ENCODE measurements around the gene SEMA6A. TPM values are rescaled to one million over a fixed set of nuclear protein-coding genes. Genes with fewer than 3 reads are reported as not detected.
A peak's percentile ranks its signal among the peaks of the same experiment; 100 is the strongest.
"Not testable (repeated sequence)": the region's sequence is repeated elsewhere in the genome, so short reads cannot be mapped to it uniquely, and the experiment has no call there.

Gene SEMA6A
- total RNA-seq, 4 donors from 2014 or later = 76.7 to 231 (median 117) TPM

DNA sequence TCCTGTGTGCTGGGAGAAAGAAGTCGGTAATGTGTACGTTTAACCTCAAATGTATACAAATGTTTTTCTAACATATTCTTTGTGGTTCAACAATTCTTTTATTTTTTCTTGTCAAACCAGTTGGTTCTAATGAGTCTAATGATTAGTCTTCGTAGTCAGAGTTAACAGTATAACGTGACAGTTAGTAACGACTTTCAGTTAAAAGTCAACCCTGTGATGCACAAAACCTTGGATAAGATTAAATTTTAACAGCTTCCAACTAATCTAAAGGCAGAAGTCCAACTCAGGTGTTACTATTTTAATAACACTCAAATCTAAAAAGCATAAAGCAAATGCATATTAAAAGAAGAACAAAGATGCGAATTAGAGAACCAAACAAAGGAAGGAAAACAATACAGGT, 47.0 kb downstream of the SEMA6A start:
- WGBS, 2 donors (ENCODE audit: low coverage in 1 of 2) = 40 to 41% methylated on average over 6 of the region's 6 CpGs
- peaks cover 45 to 97% (median 69%) of the 10 kb centered on the region in 4 donors for H3K4me1 ChIP-seq
- TF ChIP-seq POLR2AphosphoS5 (IDR thresholded peaks at IDR 0.05) (no peak), POLR2A (IDR thresholded peaks at IDR 0.05) (no peak), EP300 (IDR thresholded peaks at IDR 0.05; ENCODE audit: low read depth) (no peak)
- TF ChIP-seq, protein P1, sequence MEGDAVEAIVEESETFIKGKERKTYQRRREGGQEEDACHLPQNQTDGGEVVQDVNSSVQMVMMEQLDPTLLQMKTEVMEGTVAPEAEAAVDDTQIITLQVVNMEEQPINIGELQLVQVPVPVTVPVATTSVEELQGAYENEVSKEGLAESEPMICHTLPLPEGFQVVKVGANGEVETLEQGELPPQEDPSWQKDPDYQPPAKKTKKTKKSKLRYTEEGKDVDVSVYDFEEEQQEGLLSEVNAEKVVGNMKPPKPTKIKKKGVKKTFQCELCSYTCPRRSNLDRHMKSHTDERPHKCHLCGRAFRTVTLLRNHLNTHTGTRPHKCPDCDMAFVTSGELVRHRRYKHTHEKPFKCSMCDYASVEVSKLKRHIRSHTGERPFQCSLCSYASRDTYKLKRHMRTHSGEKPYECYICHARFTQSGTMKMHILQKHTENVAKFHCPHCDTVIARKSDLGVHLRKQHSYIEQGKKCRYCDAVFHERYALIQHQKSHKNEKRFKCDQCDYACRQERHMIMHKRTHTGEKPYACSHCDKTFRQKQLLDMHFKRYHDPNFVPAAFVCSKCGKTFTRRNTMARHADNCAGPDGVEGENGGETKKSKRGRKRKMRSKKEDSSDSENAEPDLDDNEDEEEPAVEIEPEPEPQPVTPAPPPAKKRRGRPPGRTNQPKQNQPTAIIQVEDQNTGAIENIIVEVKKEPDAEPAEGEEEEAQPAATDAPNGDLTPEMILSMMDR (IDR thresholded peaks at IDR 0.05) = no peak
- H3K36me3 ChIP-seq = no peaks in the 10 kb centered on the region
- H3K4me3 ChIP-seq = peak overlapping the region in 1 of 4 donors; percentile 9
- no peaks in the 10 kb centered on the region for H3K9me3 ChIP-seq
- H3K27ac ChIP-seq = peak overlapping the region; percentile 81 to 88 (median 84)
- no peaks in the 10 kb centered on the region for H3K27me3 ChIP-seq
- no peak for DNase-seq
- intact Hi-C loops (cut with DNase I; ENCODE audit: low total_unique reads) (no loop called here), in situ Hi-C loops (cut with MboI; ENCODE audit: low pct_ligation_motif_present in 1 of 4, low pct_unique_long_range_greater_than_20kb in 1 of 4, low sequenced_read_pairs in 3 of 4) (no loop called here)

GRCh38 chr5:116525674-116526073, 48.9 kb downstream of the SEMA6A start:
- TF ChIP-seq, protein P1 (IDR thresholded peaks at IDR 0.05) = no peak
- TF ChIP-seq POLR2A (IDR thresholded peaks at IDR 0.05) = peak; percentile 64
- no peak for TF ChIP-seq EP300 (IDR thresholded peaks at IDR 0.05; ENCODE audit: low read depth)
- TF ChIP-seq POLR2AphosphoS5 (IDR thresholded peaks at IDR 0.05) = peak; percentile 45 to 84 (median 73)
- Histone ChIP-seq H3K27me3 (no peaks in the 10 kb centered on the region), H3K4me1 (peaks cover 45 to 90% (median 66%) of the 10 kb centered on the region in 4 donors), H3K36me3 (no peaks in the 10 kb centered on the region), H3K4me3 (peak overlapping the region in 1 of 4 donors; percentile 4), H3K27ac (peak overlapping the region; percentile 81 to 88 (median 84)), H3K9me3 (no peaks in the 10 kb centered on the region)
- peak; percentile 56 for DNase-seq
- intact Hi-C loops (cut with DNase I; ENCODE audit: low total_unique reads) (no loop called here), in situ Hi-C loops (cut with MboI; ENCODE audit: low pct_ligation_motif_present in 1 of 4, low pct_unique_long_range_greater_than_20kb in 1 of 4, low sequenced_read_pairs in 3 of 4) (no loop called here)
- 51 to 53% methylated on average over 3 of the region's 3 CpGs for WGBS, 2 donors (ENCODE audit: low coverage in 1 of 2)

- Histone ChIP-seq H3K4me1 (peaks cover 41 to 90% (median 59%) of the 10 kb centered on the region in 4 donors), H3K9me3 (no peaks in the 10 kb centered on the region), H3K36me3 (no peaks in the 10 kb centered on the region), H3K27me3 (no peaks in the 10 kb centered on the region), H3K27ac (peak overlapping the region; percentile 81 to 88 (median 84)), H3K4me3 (no peak overlapping the region)
- TF ChIP-seq POLR2A (IDR thresholded peaks at IDR 0.05) (no peak), POLR2AphosphoS5 (IDR thresholded peaks at IDR 0.05) (no peak), EP300 (IDR thresholded peaks at IDR 0.05; ENCODE audit: low read depth) (no peak)
- TF ChIP-seq, protein P1 (IDR thresholded peaks at IDR 0.05) = no peak
- DNase-seq = no peak
- WGBS, 2 donors (ENCODE audit: low coverage in 1 of 2) = 33 to 35% methylated on average over 1 to 2 of the region's 2 CpGs
- in situ Hi-C loops (cut with MboI; ENCODE audit: low pct_ligation_motif_present in 1 of 4, low pct_unique_long_range_greater_than_20kb in 1 of 4, low sequenced_read_pairs in 3 of 4) (no loop called here), intact Hi-C loops (cut with DNase I; ENCODE audit: low total_unique reads) (no loop called here)
Measured at GRCh38 chr5:116524966-116525365, 49.7 kb downstream of the SEMA6A start.

DNA sequence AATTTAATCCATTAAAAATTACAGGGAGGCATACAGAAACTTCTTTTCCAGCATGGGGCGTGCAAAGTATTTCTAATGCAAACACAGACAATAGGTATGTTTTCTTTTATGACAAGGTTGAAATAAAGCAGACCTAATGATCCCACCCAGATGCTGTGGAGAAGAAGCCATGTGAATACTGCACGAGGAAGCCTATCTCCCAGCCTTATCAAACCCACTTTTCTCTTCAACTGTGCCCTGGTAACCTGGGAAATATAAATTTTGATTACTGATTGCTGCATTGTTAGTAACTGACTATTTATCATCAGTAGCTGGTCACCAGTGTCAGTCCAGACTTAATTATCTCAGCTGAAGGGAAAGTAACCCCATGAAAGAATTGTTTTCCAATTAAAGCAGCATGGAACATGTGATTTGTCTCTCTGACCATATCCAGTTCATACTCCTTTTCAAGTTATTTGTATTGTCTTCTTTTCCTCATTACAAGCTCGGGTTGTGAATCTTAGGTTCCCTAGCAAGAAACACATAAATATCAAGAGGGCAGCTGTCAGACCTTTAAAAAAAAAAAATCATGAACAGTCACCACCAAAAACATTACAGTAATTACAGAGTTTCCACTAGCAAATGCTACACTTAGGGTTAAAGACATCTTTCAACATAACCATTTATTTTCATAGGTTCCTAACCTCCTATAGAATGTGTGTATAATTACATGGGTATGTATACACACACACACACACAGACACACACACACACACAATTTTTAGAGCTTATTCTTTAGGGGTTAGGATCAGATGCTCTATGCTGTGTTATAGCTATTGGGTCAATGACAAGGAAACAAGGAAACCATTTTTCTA, 50.3 kb downstream of the SEMA6A start:
- no peaks in the 10 kb centered on the region for H3K9me3 ChIP-seq
- H3K4me3 ChIP-seq = no peak overlapping the region
- peak overlapping the region; percentile 81 to 88 (median 84) for H3K27ac ChIP-seq
- H3K27me3 ChIP-seq = no peaks in the 10 kb centered on the region
- H3K36me3 ChIP-seq = no peaks in the 10 kb centered on the region
- WGBS, 2 donors (ENCODE audit: low coverage in 1 of 2) = 6 to 49% methylated on average over 2 to 3 of the region's 3 CpGs
- H3K4me1 ChIP-seq = peaks cover 36 to 85% (median 52%) of the 10 kb centered on the region in 4 donors
- TF ChIP-seq, protein P1 (IDR thresholded peaks at IDR 0.05) = no peak
- TF ChIP-seq POLR2AphosphoS5 (IDR thresholded peaks at IDR 0.05) = peak in 2 of 3 donors; percentile 13 to 48
- intact Hi-C loops (cut with DNase I; ENCODE audit: low total_unique reads) (no loop called here), in situ Hi-C loops (cut with MboI; ENCODE audit: low pct_ligation_motif_present in 1 of 4, low pct_unique_long_range_greater_than_20kb in 1 of 4, low sequenced_read_pairs in 3 of 4) (no loop called here)
- DNase-seq = no peak

GRCh38 chr5:116523182-116523581, 51.4 kb downstream of the SEMA6A start:
- in situ Hi-C loops (cut with MboI; ENCODE audit: low pct_ligation_motif_present in 1 of 4, low pct_unique_long_range_greater_than_20kb in 1 of 4, low sequenced_read_pairs in 3 of 4); intact Hi-C loops (cut with DNase I; ENCODE audit: low total_unique reads); H3K9me3 ChIP-seq; H3K27me3 ChIP-seq; H3K36me3 ChIP-seq; DNase-seq; H3K4me3 ChIP-seq: not testable (repeated sequence)
- H3K27ac ChIP-seq = peak overlapping the region in 1 of 4 donors; percentile 85
- peaks cover 33 to 85% (median 50%) of the 10 kb centered on the region in 4 donors for H3K4me1 ChIP-seq
- 93 to 95% methylated on average over 7 to 11 of the region's 11 CpGs for WGBS, 2 donors (ENCODE audit: low coverage in 1 of 2)

Data from transverse colon (tissue), 4 donors.